HG03457 (cell line): ENCODE measurements around the gene RAB3A.
"Not testable (repeated sequence)": the region's sequence is repeated elsewhere in the genome, so short reads cannot be mapped to it uniquely, and the experiment has no call there.

ENCODE experiments used
- ATAC-seq: cut with Tn5 transposase; IDR thresholded peaks from one replicate; pipeline ENCODE4 v1.9.1; 2021; ENCODE audit warnings: moderate number of reproducible peaks; ENCODE audit not compliant: unreplicated experiment

RAB3A gene

GRCh38 chr19:18171605-18172327 lies 32.1 kb downstream of the RAB3A start:
- no peak for ATAC-seq

- ATAC-seq: no peak
These were observed 33.1 kb downstream of the RAB3A start for GRCh38 chr19:18170714-18171255.

GRCh38 chr19:18168673-18169381 lies 35.0 kb downstream of the RAB3A start:
- ATAC-seq: no peak

- no peak for ATAC-seq
These were observed 35.7 kb downstream of the RAB3A start for GRCh38 chr19:18167975-18168645.

- no peak for ATAC-seq
These were observed 36.8 kb downstream of the RAB3A start for GRCh38 chr19:18167011-18167410.

GRCh38 chr19:18165794-18166544 lies 37.9 kb downstream of the RAB3A start:
- ATAC-seq: no peak

- ATAC-seq: no peak
These were observed 39.8 kb downstream of the RAB3A start for GRCh38 chr19:18164072-18164471.

- no peak for ATAC-seq
These were observed 42.2 kb downstream of the RAB3A start for GRCh38 chr19:18161636-18162002.

GRCh38 chr19:18160971-18161635 lies 42.7 kb downstream of the RAB3A start:
- peak; percentile 55 for ATAC-seq

GRCh38 chr19:18160493-18160970 lies 43.3 kb downstream of the RAB3A start:
- no peak for ATAC-seq

- no peak for ATAC-seq
These were observed 44.0 kb downstream of the RAB3A start for GRCh38 chr19:18159810-18160209.

- ATAC-seq: not testable (repeated sequence)
These were observed 44.7 kb downstream of the RAB3A start for GRCh38 chr19:18159059-18159616.

GRCh38 chr19:18158467-18158866 lies 45.4 kb downstream of the RAB3A start:
- no peak for ATAC-seq

GRCh38 chr19:18157465-18158063 lies 46.3 kb downstream of the RAB3A start:
- no peak for ATAC-seq

GRCh38 chr19:18156841-18157464 lies 46.9 kb downstream of the RAB3A start:
- no peak for ATAC-seq

GRCh38 chr19:18156268-18156667 lies 47.6 kb downstream of the RAB3A start:
- no peak for ATAC-seq

GRCh38 chr19:18155095-18156087 lies 48.5 kb downstream of the RAB3A start:
- no peak for ATAC-seq

- no peak for ATAC-seq
These were observed 50.2 kb downstream of the RAB3A start for GRCh38 chr19:18153556-18154134.
